Measurements from ENCODE around the gene PDE6G.

The PDE6G gene

DNA sequence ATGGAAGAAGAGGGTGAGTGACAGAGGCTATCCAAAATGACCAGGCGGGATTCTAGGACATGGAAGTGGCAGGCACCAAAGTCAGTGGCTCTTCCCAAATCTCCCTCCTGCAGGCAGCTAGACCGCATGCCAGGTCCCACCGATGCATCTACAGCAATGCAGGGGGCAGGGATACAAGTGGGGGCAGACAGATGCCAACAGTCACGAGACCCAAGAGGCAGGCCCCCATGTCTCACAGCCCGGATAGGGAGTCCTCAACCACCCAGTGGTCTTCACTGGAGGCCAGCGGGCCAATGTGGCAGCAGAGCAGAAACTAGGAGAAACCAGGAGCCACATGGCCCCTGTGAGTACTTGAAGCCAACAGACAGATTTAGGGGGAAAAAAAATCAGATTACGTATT is 39.5 kb downstream of the PDE6G start:
- no peak for DNase-seq (ENCODE audit: low read depth)
- no peak overlapping the region for H3K4me3 ChIP-seq (ENCODE audit: low read length)
- TF ChIP-seq, protein P1, sequence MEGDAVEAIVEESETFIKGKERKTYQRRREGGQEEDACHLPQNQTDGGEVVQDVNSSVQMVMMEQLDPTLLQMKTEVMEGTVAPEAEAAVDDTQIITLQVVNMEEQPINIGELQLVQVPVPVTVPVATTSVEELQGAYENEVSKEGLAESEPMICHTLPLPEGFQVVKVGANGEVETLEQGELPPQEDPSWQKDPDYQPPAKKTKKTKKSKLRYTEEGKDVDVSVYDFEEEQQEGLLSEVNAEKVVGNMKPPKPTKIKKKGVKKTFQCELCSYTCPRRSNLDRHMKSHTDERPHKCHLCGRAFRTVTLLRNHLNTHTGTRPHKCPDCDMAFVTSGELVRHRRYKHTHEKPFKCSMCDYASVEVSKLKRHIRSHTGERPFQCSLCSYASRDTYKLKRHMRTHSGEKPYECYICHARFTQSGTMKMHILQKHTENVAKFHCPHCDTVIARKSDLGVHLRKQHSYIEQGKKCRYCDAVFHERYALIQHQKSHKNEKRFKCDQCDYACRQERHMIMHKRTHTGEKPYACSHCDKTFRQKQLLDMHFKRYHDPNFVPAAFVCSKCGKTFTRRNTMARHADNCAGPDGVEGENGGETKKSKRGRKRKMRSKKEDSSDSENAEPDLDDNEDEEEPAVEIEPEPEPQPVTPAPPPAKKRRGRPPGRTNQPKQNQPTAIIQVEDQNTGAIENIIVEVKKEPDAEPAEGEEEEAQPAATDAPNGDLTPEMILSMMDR (IDR thresholded peaks at IDR 0.05; ENCODE audit: insufficient read depth, low read depth, low read length, missing control alignments): no peak

DNA sequence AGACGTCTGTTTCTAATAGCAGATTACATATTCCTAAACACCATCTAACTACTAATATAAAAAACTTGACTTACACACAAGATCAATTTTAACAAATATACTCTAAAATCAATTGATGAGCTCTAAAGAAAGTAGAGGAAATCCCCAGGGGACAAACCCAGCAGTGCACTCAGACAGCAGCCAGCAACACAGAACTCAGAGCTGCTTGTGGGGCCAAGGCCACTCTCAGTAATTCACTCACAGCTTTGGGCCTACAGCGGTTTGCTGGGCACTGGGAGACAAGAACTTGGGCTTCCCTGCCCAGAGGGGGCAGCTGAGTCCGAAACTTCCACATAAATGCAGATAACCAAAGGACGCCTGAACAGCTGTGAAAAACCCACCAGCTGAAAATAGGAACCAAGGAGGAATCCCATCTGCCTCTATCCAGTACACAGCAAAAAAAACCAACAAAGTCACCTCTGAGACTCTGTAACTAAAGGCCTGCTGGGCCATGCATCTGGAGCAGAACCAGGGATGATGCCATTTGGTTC is 40.9 kb downstream of the PDE6G start:
- TF ChIP-seq, protein P1 (IDR thresholded peaks at IDR 0.05; ENCODE audit: insufficient read depth, low read depth, low read length, missing control alignments): no peak
- no peak overlapping the region for H3K4me3 ChIP-seq (ENCODE audit: low read length)
- no peak for DNase-seq (ENCODE audit: low read depth)

DNA sequence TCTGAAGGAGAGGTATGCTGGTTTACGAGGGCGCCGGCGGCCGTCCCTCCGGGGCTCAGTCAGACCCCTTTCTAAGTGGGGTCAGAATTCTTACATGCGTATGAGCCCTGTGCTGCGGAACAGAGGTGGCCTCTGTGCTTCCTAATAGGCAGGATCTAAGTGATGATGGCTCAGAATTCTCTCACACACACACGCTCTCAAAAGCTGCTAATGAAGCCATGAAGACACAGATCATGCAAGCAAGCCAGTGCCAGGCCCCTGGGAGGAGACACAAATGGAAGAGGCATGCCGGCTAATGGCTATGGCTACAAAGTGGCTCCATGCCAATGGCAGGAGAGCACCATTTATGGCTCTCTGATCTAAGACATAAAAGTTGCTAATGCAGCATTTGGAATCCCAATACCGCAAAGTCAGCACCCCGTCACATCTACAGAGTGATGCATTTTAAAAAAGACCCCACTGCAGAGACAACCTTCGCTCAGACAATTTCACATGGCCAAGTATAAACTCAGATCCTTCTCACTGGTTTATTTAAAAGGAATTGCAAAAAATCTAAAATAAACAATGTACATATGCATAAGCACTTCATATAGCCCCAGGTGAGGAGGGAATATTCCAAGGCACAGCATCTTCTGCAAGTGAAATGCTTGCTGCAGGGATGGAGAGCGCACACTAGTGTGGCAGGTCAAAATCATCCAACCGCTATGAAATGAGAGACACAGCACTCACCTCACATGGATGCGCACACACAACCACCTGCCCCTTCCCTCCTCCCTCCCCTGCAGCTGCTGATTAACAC is 44.0 kb downstream of the PDE6G start:
- H3K4me3 ChIP-seq (ENCODE audit: low read length): no peak overlapping the region
- no peak for DNase-seq (ENCODE audit: low read depth)
- TF ChIP-seq, protein P1 (IDR thresholded peaks at IDR 0.05; ENCODE audit: insufficient read depth, low read depth, low read length, missing control alignments): no peak

DNA sequence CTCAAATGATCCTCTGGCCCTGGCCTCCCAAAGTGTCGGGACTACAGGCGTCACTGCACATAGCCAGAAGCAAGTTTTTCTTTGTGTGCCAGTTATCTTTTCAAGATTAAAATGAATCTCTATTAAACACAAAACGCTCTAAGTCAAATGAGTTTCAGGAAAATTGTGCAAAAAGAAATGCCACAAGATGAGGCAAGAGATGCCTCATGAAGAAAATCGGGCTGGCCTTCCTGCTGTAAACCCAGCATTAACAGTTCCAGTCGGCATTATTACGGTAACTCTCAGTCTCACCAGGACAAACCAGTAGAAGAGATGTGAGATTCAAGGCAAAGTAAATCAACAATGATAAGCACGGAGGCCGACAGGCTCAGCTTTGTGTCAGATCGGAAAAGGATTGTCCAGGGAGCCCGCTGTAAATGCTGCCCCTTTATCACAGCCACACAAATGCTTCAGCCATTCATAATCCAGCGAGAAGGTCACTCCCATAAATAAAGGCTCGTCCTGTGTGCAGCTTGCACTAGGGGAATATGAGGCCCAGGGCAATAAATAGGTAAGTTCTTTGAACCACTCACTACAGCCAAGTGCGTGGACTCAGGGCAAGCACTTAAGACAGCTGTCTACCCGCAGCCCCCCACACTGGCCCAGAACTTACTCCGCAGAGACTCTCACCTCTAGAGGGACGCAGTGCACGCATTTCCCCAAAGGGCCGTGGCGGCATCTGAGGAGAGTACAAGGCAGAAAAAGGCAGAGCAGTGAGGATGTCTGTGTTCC is 46.6 kb downstream of the PDE6G start:
- TF ChIP-seq, protein P1 (IDR thresholded peaks at IDR 0.05; ENCODE audit: insufficient read depth, low read depth, low read length, missing control alignments): no peak
- no peak for DNase-seq (ENCODE audit: low read depth)
- no peak overlapping the region for H3K4me3 ChIP-seq (ENCODE audit: low read length)

DNA sequence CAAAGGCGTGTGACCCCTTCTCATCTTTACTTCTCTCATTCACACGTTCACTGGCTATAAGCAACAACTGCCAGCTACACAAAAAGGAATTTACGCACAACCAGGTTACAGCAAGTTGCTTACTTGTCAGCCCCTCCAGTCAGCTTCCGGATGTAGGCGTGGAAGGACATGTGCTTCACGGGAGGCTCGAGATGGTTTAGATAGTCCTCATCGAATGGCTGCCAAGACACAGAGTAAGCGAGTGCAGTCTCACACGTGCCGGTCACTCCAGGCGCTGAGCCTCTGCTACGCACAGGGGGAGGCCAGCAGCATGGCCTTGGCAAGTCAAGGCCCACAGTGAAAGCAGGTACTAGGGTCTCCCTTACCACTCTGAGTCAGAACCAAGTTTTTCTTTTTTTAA is 47.7 kb downstream of the PDE6G start:
- DNase-seq (ENCODE audit: low read depth): peak; percentile 9
- TF ChIP-seq, protein P1 (IDR thresholded peaks at IDR 0.05; ENCODE audit: insufficient read depth, low read depth, low read length, missing control alignments): no peak
- H3K4me3 ChIP-seq (ENCODE audit: low read length): no peak overlapping the region

DNA sequence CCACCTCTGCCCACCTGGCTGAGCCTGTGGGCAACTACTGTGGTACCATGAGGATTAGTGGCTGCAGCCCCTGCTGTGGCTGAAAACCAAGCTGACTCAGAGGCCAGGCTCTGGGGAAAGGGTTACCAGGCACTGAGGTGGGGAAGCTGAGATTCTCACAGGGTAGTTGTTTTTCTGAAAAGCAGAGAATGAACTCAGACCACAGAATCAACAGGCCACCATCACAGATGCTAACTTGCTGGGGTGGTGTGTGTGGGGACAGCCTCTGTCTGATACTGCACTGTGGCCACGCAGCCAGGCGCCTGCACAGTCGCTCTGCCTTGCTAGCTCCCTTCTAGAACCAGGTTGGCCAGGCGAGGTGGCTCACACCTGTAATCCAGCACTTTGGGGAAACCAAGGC is 48.3 kb downstream of the PDE6G start:
- no peak overlapping the region for H3K4me3 ChIP-seq (ENCODE audit: low read length)
- TF ChIP-seq, protein P1 (IDR thresholded peaks at IDR 0.05; ENCODE audit: insufficient read depth, low read depth, low read length, missing control alignments): no peak
- DNase-seq (ENCODE audit: low read depth): no peak

All from epithelial cell of esophagus (primary cell).